ENCODE results near the gene TRIM28.
A peak's percentile ranks its signal among the peaks of the same experiment; 100 is the strongest.
"Not testable (repeated sequence)": the region's sequence is repeated elsewhere in the genome, so short reads cannot be mapped to it uniquely, and the experiment has no call there.

Gene TRIM28

DNA sequence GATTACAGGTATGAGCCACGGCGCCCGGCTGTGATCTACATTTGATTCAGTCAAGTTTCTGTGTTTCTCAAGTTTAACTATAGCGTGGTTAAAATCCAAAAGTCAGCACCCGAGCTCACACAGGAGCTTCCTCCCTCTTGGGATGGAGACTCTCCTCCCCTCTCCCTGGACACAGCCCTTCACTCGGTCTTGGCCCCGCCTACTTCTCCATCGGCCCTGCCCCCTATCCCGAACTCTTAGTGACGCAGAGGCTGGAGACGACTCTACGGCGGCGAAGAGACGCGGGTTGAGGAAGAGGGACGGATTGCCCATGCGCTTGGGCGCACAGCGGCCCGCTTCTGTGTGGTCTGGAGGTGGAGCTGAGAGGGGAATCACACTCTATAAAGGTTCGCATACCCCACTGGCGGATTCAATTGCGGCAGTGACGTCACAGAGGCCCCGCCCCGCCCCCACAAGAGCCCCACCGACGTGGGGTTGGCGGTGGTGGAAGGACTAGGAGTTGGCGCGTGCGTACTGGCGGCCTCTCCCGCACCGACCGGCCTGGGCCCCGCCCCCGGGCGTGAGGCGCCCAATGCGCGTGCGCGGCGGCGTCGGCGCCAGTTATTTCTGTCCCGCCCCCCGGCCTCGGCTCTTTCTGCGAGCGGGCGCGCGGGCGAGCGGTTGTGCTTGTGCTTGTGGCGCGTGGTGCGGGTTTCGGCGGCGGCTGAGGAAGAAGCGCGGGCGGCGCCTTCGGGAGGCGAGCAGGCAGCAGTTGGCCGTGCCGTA is at the start of gene TRIM28:
Gene TRIM28 (plus strand): TSS at position 239 of the 765 bp plus-strand sequence. CDS start 694 bp downstream, outside the sequence.
- DNase-seq (ENCODE audit: low spot score), result peak; percentile 97

GRCh38 chr19:58497634-58498170 is 46.2 kb upstream of the TRIM28 start:
- no peak for DNase-seq (ENCODE audit: low spot score)

DNA sequence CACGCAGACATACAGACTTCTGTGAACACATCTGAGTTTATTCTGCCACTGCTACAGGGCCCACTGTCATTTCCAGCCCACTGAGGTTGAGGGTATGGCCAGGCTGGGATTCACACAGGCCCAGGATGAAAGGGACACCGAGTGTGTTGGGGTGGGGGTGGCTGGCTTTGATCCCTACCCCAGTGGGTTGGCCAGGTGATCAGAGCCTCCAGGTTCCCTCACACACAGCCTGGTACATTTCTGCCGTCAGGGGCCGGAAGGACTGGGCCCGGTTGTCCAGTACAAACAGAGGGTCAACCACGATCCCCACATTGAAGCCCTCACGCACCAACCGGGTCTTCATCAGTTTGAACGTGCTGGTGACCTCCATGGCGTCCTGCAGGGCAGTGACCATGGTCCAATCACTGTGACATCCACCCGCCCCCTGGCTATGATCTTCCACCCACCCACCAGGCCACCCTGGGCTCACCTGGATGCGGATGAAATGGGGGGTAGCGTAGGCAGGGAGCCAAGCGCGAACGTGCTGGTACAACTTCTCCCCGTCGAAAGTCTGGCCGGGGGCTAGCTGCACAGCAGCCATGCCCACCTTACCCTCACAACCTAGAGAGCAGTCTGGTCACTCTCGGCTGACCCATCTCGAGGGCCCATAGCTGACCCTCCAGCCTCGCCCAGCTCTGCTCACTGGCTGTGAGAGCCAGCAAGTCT is 45.4 kb upstream of the TRIM28 start:
- DNase-seq (ENCODE audit: low spot score), result no peak

DNA sequence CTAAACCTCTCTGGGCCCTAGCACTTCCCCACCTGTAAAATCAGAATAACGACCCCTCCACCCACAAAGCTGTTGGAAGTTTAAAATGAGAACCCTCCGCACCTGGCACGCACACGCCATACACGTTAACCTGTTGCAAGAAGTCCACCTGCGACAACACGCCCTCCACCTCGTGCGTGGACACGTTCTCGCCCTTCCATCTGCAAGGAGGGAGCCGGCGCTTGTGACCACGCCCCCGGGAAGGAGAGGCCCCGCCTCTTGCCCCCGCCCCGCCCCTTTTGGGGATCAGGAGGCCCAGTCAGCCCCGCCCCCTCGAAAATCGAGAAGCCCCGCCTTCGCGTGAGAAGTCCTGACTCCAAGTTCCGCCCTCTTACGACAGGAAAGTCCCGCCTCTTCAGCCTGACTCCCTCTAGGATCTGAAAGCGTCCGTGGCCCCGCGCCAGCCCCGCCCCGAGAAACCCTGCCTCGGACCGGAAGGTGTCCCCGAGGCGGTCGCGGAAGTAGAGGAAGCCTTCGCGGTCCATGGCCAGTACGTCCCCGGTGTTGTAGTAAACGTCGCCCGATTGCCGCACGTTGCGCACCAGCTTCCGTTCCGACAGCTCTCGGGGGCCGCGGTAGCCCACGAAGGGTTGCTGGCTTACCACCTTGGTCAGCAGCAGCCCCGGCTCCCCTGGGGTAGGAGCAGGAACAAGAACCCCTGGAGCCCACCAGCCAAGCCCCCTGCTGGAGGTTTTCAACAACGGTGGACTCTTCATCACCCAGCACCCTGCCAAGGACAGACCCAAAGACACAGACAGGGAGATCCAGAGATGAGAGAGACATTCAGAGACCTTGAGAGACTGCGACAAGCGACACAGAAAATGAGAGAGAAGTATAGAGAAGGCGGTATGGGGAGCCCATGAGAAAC is 44.6 kb upstream of the TRIM28 start:
- peak; percentile 100 for DNase-seq (ENCODE audit: low spot score)

- DNase-seq (ENCODE audit: low spot score), result no peak
These were observed 43.6 kb upstream of the TRIM28 start for GRCh38 chr19:58500242-58500641.

DNA sequence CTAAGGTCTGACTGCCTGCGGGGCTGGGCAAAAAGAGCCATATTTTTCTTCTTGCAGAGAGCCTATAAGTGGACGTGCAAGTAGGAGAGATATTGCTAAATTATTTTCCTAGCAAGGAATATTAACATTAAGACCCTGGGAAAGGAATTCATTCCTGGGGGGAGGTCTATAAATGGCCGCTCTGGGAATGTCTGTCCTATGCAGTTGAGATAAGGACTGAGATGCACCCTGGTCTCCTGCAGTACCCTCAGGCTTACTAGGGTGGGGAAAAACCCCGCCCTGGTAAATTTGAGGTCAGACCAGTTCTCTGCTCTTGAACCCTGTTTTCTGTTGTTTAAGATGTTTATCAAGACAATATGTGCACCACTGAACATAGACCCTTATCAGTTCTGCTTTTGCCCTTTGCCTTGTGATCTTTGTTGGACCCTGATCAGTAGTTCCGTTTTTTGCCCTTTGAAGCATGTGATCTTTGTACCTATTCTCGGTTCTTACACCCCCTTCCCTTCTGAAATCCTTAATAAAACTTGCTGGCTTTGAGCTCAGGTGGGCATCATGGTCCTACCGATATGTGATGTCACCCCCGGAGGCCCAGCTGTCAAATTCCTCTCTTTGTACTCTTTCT is 36.2 kb upstream of the TRIM28 start:
- not testable (repeated sequence) for DNase-seq (ENCODE audit: low spot score)

GRCh38 chr19:58509731-58510083 is 34.2 kb upstream of the TRIM28 start:
- no peak for DNase-seq (ENCODE audit: low spot score)

DNA sequence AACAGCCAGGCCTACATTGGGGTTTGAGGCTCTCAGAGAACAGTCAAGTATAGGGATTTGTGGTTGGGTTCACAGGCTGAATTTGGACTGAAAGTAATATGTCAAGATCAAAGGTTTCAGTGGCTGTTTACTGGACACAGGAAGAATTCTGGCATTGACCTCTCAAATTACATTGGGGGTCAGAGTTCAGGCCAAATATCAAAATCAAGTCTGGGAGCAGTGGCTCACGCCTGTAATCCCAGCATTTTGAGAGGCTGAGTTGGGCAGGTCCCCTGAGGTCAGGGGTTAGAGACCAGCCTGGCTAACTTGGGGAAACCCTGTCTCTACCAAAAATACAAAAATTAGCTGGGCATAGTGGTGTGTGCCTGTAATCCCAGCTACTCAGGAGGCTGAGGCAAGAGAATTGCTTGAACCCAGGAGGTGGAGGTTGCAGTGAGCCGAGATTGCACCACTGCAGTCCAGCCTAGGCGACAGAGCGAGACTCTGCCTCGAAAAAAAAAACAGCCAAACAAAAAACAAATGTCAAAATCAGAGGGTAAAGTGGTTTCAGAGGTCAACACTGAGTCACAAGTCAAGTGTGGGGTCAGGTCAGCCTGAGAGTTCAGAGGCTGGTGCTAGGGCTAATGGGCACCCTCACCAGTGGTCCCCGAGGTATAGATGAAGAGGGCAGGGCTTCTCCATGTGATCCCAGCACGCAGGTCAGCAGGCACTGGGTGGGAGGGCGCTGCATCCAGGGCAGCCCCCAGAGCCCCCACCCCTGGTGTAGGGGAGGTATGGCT is 33.6 kb upstream of the TRIM28 start:
- no peak for DNase-seq (ENCODE audit: low spot score)

- DNase-seq (ENCODE audit: low spot score), result no peak
These were observed 32.3 kb upstream of the TRIM28 start, which contains the start of gene SLC27A5 for GRCh38 chr19:58511353-58512208. Gene SLC27A5 (minus strand): TSS chr19:58511992. CDS start chr19:58511955, 37 bp downstream.

- DNase-seq (ENCODE audit: low spot score), result no peak
These were observed 30.6 kb upstream of the TRIM28 start for GRCh38 chr19:58513213-58513693.

DNA sequence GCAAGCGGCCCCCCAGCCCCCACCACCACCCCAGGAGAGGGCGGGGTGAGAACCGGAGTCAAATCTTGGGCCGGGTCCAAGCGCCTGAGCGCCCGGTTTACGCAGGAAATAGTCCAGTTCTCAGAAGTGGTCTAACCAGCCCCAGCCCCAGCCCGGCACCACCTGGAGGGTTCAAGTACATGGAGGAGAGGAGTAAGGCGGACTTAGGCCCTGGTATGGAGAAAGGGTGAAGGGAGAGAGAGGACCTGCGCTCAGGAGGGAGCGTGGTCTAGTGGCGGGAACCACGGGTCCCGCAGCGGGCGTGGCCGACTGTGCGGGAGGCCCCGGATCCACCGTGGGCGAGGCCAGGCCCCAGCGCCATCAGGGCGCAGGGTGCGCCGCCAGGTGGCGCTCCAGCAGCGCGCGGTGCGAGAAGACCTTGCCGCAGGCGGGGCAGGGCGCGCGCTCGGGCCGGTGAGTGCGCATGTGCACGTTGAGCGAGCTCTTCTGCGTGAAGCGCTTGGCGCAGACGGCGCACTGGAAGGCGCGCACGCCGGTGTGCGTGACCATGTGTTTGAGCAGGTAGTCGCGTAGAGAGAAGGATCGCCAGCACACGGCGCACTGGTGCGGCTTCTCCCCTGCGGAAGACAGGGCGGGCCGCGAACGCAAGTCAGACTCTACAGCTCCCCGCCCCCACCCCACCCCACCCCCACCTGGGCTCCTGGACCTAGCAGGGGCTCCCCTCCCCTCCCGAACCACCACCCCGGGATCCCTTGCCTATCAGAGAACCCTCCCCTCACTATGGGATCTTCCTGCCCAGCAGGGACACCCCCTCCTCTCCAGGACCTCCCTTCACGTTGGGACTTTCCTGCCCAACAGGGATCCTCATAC is 29.9 kb upstream of the TRIM28 start:
- peak; percentile 67 for DNase-seq (ENCODE audit: low spot score)

DNA sequence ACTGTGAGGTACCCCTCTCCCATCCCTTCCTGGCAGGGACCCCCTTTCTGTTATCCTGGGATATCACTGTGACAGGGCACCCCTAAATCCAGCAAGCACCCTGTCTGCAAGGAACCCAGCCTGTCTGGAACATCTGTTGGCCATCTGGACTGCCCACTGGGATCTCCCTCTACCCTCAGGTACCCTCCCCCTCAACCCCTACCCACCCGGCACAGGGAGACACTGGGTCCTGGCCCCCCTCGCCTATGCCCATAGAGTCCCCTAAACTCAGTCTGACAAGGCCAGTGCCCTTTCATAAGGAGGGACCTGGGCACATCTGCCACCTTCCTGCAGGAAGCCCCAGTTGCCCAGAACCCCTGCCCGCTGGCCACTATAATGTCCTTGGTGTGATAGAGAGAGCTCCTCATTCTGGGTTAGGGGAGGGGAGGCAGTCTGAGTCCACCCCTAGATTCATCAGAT is 29.3 kb upstream of the TRIM28 start:
- DNase-seq (ENCODE audit: low spot score), result no peak

DNA sequence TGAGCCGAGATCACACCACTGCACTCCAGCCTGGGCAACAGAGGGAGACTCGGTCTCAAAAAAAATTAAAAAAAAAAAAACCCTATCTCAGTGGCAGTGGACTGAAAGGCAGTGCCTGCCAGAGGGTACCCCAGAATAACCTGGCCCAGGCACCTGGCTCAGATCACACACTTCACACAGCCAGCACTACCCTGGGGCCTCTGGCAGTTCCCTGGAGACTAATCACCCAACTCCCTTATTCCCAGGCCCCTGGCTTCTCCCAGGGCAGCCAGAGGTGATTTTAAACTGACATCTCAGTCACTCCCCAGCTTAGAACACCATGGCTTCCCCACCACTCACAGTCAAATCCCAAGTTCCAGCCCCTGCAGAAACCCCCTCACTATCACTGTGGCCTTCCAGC is 28.6 kb upstream of the TRIM28 start:
- no peak for DNase-seq (ENCODE audit: low spot score)

DNA sequence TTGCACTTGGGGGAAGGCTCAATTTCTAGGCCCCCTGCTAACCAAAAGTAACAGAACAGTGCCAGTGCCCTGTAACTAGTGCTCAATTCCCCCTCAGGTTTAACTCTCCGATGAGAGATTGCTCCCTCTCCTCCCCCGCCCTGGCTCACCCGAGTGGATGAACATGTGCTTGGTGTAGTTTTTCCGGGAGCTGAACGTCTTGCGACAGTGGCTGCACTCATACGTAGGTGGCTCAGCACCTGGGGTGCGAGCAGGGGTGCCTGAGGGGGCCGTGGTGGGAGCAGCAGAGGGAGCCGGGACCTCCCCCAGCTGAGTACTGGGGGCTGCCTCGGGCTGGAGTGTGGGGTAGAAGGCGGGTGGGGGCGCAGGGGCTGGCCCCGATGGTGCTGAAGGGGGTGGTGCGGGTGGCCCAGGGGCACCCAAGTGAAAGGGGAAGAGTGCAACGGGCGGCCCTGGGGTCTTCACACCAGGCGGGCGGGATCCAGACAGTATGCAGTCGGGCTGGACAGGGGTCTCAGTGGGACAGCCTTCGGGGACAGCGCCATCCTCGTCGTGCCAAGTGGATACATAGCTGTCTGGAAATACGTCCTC is 27.5 kb upstream of the TRIM28 start:
- no peak for DNase-seq (ENCODE audit: low spot score)

- no peak for DNase-seq (ENCODE audit: low spot score)
These were observed 26.7 kb upstream of the TRIM28 start for GRCh38 chr19:58516964-58517833.

GRCh38 chr19:58518256-58519086 is 25.4 kb upstream of the TRIM28 start:
- DNase-seq (ENCODE audit: low spot score), result no peak

GRCh38 chr19:58519087-58519354 is 24.8 kb upstream of the TRIM28 start:
- DNase-seq (ENCODE audit: low spot score), result peak; percentile 49

Measured in pons (tissue), 1 donor.